Mammary epithelial cell (primary cell): ENCODE measurements around the gene BCL7C.

Experiments
- CTCF ChIP-seq, 2 donors: IDR thresholded peaks in 1 of 2; conservative IDR thresholded peaks in 1 of 2; 2 replicates each; pipeline ENCODE4 v1.5.1; 2011 to 2012; ENCODE audit warnings: inconsistent platforms in 2 of 2, low read length in 2 of 2, mild to moderate bottlenecking in 2 of 2, control low read depth in 1 of 2, low read depth in 1 of 2; ENCODE audit not compliant: insufficient read depth in 1 of 2; ENCODE audit errors: extremely low read depth in 1 of 2
- EZH2 ChIP-seq: IDR thresholded peaks from 2 replicates; pipeline ENCODE4 v1.6.1; 2012; ENCODE audit warnings: low read length, inconsistent platforms, borderline replicate concordance

GRCh38 chr16:30892670-30893416, 1.0 kb downstream of the BCL7C start:
- TF ChIP-seq EZH2 (no peak), CTCF (conservative IDR thresholded peaks at IDR 0.05 in 1 of 2, IDR thresholded peaks at IDR 0.05 in 1 of 2; ENCODE audit: extremely low read depth in 1 of 2, insufficient read depth in 1 of 2, low read depth in 1 of 2, low read length in 2 of 2) (no peak)
